Choroid plexus epithelial cell (primary cell): ENCODE measurements around the gene INO80D.
"Not testable (repeated sequence)": the region's sequence is repeated elsewhere in the genome, so short reads cannot be mapped to it uniquely, and the experiment has no call there.

Source experiments
- DNase-seq: peaks from one replicate; pipeline ENCODE4 v3.0.0-alpha.2; 2010; ENCODE audit warnings: low read depth
- H3K4me3 ChIP-seq: 2 replicates; pipeline ENCODE4 v1.5.1; 2011; ENCODE audit warnings: low read depth, mild to moderate bottlenecking, control low read depth, low read length, moderate library complexity
- CTCF ChIP-seq: conservative IDR thresholded peaks from 2 replicates; pipeline ENCODE4 v1.5.1; 2011; ENCODE audit warnings: low read depth, mild to moderate bottlenecking, control low read depth, inconsistent platforms, low read length, moderate library complexity

The INO80D gene

GRCh38 chr2:206085742-206086445, at the start of gene INO80D:
TSS of gene INO80D (minus strand) at chr2:206086174. CDS start at chr2:206063016, 23,158 bp downstream.
- peak; percentile 92 for DNase-seq
- H3K4me3 ChIP-seq = peak within 1 kb of the TSS; percentile 60
- peak; percentile 68 for TF ChIP-seq CTCF

- peak; percentile 11 for TF ChIP-seq CTCF
- H3K4me3 ChIP-seq = no peak overlapping the region
- peak; percentile 23 for DNase-seq
Observed at GRCh38 chr2:206127656-206128055, 41.7 kb upstream of the INO80D start.

GRCh38 chr2:206125901-206126300, 39.9 kb upstream of the INO80D start:
- H3K4me3 ChIP-seq = no peak overlapping the region
- TF ChIP-seq CTCF = no peak
- DNase-seq = peak; percentile 18

GRCh38 chr2:206122569-206122968, 36.6 kb upstream of the INO80D start:
- not testable (repeated sequence) for H3K4me3 ChIP-seq, DNase-seq

GRCh38 chr2:206116278-206116677, 30.3 kb upstream of the INO80D start:
- H3K4me3 ChIP-seq = no peak overlapping the region

GRCh38 chr2:206115026-206115578, 29.1 kb upstream of the INO80D start:
- TF ChIP-seq CTCF = no peak
- no peak overlapping the region for H3K4me3 ChIP-seq
- DNase-seq = no peak

More at GRCh38 chr2:206116278-206116677, 30.3 kb upstream of the INO80D start:
- DNase-seq = no peak
- no peak for TF ChIP-seq CTCF

- no peak for TF ChIP-seq CTCF
- H3K4me3 ChIP-seq = no peak overlapping the region
- DNase-seq = peak; percentile 47
Observed at GRCh38 chr2:206112846-206113547, 27.0 kb upstream of the INO80D start.
